A673 (cell line): ENCODE measurements around the gene C2orf76.

Experiments
- EZH2 ChIP-seq: fragments of 200-600 bp; sonication (generic); IDR thresholded peaks from 2 replicates; pipeline ENCODE4 v1.6.1; 2017; ENCODE audit warnings: borderline replicate concordance, low read depth, mild to moderate bottlenecking, mixed read lengths, antibody characterized with exemption, low read length; ENCODE audit not compliant: poor library complexity, severe bottlenecking
- TF ChIP-seq, protein P1 (sequence below): fragments of 300-800, 200-600 bp; sonication (generic); conservative IDR thresholded peaks from 2 replicates; pipeline ENCODE4 v1.5.1; 2017; ENCODE audit warnings: low read depth, mild to moderate bottlenecking, antibody characterized with exemption, low read length, moderate library complexity, mixed read lengths

DNA sequence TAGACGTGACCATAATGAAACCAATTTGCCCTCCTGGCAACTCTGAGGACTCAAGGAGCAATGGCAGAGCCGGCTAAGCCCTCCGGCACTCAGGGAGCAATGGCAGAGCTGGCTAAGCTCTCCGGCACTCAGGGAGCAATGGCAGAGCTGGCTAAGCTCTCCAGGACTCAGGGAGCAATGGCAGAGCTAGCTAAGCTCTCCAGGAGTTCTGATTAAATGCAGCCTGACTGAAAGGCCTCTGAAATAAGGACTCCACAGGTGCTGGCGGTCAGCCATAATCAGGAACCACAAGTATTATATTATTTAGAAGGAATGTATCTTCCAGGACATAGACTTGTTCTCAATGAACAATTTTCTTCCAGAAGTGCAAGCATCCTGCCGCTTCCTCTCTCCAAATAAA lies 65.2 kb downstream of the C2orf76 start:
- TF ChIP-seq, protein P1, sequence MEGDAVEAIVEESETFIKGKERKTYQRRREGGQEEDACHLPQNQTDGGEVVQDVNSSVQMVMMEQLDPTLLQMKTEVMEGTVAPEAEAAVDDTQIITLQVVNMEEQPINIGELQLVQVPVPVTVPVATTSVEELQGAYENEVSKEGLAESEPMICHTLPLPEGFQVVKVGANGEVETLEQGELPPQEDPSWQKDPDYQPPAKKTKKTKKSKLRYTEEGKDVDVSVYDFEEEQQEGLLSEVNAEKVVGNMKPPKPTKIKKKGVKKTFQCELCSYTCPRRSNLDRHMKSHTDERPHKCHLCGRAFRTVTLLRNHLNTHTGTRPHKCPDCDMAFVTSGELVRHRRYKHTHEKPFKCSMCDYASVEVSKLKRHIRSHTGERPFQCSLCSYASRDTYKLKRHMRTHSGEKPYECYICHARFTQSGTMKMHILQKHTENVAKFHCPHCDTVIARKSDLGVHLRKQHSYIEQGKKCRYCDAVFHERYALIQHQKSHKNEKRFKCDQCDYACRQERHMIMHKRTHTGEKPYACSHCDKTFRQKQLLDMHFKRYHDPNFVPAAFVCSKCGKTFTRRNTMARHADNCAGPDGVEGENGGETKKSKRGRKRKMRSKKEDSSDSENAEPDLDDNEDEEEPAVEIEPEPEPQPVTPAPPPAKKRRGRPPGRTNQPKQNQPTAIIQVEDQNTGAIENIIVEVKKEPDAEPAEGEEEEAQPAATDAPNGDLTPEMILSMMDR: no peak
- TF ChIP-seq EZH2: no peak
